T-cell (primary cell): ENCODE measurements around the gene CCNH. TPM values are rescaled to one million over a fixed set of nuclear protein-coding genes. Genes with fewer than 3 reads are reported as not detected.

Experiments
- ATAC-seq, 4 experiments: fragments of 200-7000 bp in 3 of 4; fragments of 150-1000 bp in 1 of 4; cut with Tn5 transposase; replicated peaks in 1 of 4; 1 replicate in 3 of 4; 2 replicates in 1 of 4; pipeline ENCODE4 v1.10.0; 2021; ENCODE audit warnings: moderate library complexity in 3 of 4, mild to moderate bottlenecking in 2 of 4, moderate number of reproducible peaks in 1 of 4
- CTCF ChIA-PET, 2 donors: fragments of 300-600 bp; sonication (Branson Sonifier 250); formaldehyde crosslinking; loops; one replicate each; lab custom pipeline; 2022; ENCODE audit warnings: antibody characterized with exemption in 2 of 2; lab: Charles Lee
- POLR2A ChIA-PET, 2 donors: fragments of 300-600 bp; sonication (Branson Sonifier 250); formaldehyde crosslinking; loops; one replicate each; lab custom pipeline; 2022; ENCODE audit warnings: antibody characterized with exemption in 2 of 2; lab: Charles Lee
- DNase-seq, 35 experiments: peaks; one replicate each; pipeline versions ENCODE4 v3.0.0 to v3.0.0-alpha.2; 2013 to 2023
- H3K27ac ChIP-seq: one replicate; pipeline ENCODE4 v1.5.1; 2013; ENCODE audit warnings: low read length
- H3K27me3 ChIP-seq, 2 experiments: replicated peaks in 1 of 2; 1 replicate in 1 of 2; 2 replicates in 1 of 2; pipeline versions ENCODE4 v1.6.1 to v1.7.0; 2013; ENCODE audit warnings: low read length in 1 of 2, mixed read lengths in 1 of 2; ENCODE audit not compliant: control insufficient read depth in 2 of 2, insufficient read depth in 2 of 2; ENCODE audit errors: extremely low read depth in 1 of 2
- H3K36me3 ChIP-seq, 2 donors: 1 replicate in 1 of 2; 2 replicates in 1 of 2; pipeline versions ENCODE4 v1.6.1 to v1.7.0; 2013; ENCODE audit warnings: low read length in 1 of 2; ENCODE audit not compliant: control insufficient read depth in 2 of 2, insufficient read depth in 1 of 2; ENCODE audit errors: extremely low read depth in 1 of 2
- H3K4me1 ChIP-seq, 2 experiments: 1 replicate in 1 of 2; 2 replicates in 1 of 2; pipeline versions ENCODE4 v1.6.1 to v1.7.0; 2013; ENCODE audit warnings: low read length in 2 of 2, mixed read lengths in 1 of 2; ENCODE audit not compliant: insufficient read depth in 2 of 2, control insufficient read depth in 1 of 2; ENCODE audit errors: extremely low read depth in 1 of 2
- H3K4me3 ChIP-seq, 2 donors: 1 replicate in 1 of 2; 2 replicates in 1 of 2; pipeline versions ENCODE4 v1.5.1 to v1.7.0; 2013; ENCODE audit warnings: mild to moderate bottlenecking in 2 of 2, low read length in 1 of 2, moderate library complexity in 1 of 2; ENCODE audit not compliant: control insufficient read depth in 1 of 2; ENCODE audit errors: extremely low read depth in 1 of 2
- H3K9me3 ChIP-seq: 2 replicates; pipeline ENCODE4 v1.7.0; 2013
- H3K27ac Mint-ChIP-seq, 2 donors: one replicate each; pipeline ENCODE4 v1.8.0; 2020 to 2021; ENCODE audit warnings: mild to moderate bottlenecking in 2 of 2, mixed read lengths in 2 of 2
- H3K27me3 Mint-ChIP-seq, 2 donors: one replicate each; pipeline ENCODE4 v1.8.0; 2021 to 2022; ENCODE audit warnings: mixed read lengths in 2 of 2
- H3K36me3 Mint-ChIP-seq: one replicate; pipeline ENCODE4 v1.8.0; 2021; ENCODE audit warnings: mixed read lengths
- H3K4me1 Mint-ChIP-seq, 3 donors: one replicate each; pipeline ENCODE4 v1.8.0; 2020 to 2022; ENCODE audit warnings: mixed read lengths in 3 of 3, mild to moderate bottlenecking in 1 of 3
- H3K4me3 Mint-ChIP-seq, 3 donors: one replicate each; pipeline ENCODE4 v1.8.0; 2020 to 2022; ENCODE audit warnings: mild to moderate bottlenecking in 3 of 3, mixed read lengths in 3 of 3, moderate library complexity in 3 of 3
- H3K9me3 Mint-ChIP-seq, 3 donors: one replicate each; pipeline ENCODE4 v1.8.0; 2020 to 2022; ENCODE audit warnings: mixed read lengths in 3 of 3
- WGBS: methylation state at CpG from one replicate; pipeline ENCODE4 v1.1.5; 2013; ENCODE audit warnings: missing lambda C conversion rate; ENCODE audit not compliant: insufficient coverage; 5-methylcytosine and 5-hydroxymethylcytosine counted together
- total RNA-seq, 35 experiments: library from RNA in 6 of 35; stranded (reverse) in 6 of 35; fragments of 120-200 nt in 1 of 35; gene quantifications; one replicate each; pipeline versions ENCODE4 v1.2.1 to v1.2.4 and lab custom pipeline; 2013 to 2026

Gene CCNH
- total RNA-seq, 5 donors from 2014 or later (not counting 1 experiment from before 2014, with no cell fraction given): 64.2 to 276 (median 72.9) TPM

DNA sequence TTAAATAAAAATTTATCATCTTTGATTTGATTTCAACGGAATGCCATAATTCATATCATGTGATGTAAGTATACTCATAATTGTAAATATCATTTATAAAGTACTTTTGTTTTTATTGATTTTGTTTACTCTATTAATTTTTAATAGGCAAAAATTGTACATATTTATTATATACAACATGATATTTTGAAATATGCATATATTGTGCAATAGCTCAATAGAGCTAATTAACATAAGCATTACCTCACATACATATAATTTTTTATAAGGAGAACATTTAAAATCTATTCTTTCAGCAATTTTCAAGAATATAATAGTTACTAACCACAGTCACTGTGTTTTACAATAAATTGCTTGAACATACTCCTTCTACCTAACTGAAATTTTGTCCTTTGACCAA lies 25.0 kb upstream of the CCNH start:
- Histone ChIP-seq H3K27ac (no peak overlapping the region), H3K4me1 (peaks cover 0 to 4% of the 10 kb centered on the region in 2 experiments), H3K36me3 (no peaks in the 10 kb centered on the region), H3K9me3 (no peaks in the 10 kb centered on the region), H3K4me3 (no peak overlapping the region), H3K27me3 (peaks cover 0 to 6% of the 10 kb centered on the region in 2 experiments)
- Mint-ChIP-seq H3K27me3 (peaks cover 4 to 13% of the 10 kb centered on the region in 2 donors), H3K9me3 (no peaks in the 10 kb centered on the region), H3K36me3 (no peaks in the 10 kb centered on the region), H3K4me3 (no peak overlapping the region), H3K27ac (no peak overlapping the region), H3K4me1 (peaks cover 0 to 6% (median 0%) of the 10 kb centered on the region in 3 donors)
- DNase-seq: no peak
- ATAC-seq: no peak
- WGBS: no CpG with 5 or more reads among the region's 1 CpG
- ChIA-PET POLR2A (interaction anchor here in 1 of 2 donors (0.5 kb wide), 1 partner anchor 216 kb away, joined by 13 read pairs; no protein-coding TSS in a partner anchor), CTCF (no interaction called here)

DNA sequence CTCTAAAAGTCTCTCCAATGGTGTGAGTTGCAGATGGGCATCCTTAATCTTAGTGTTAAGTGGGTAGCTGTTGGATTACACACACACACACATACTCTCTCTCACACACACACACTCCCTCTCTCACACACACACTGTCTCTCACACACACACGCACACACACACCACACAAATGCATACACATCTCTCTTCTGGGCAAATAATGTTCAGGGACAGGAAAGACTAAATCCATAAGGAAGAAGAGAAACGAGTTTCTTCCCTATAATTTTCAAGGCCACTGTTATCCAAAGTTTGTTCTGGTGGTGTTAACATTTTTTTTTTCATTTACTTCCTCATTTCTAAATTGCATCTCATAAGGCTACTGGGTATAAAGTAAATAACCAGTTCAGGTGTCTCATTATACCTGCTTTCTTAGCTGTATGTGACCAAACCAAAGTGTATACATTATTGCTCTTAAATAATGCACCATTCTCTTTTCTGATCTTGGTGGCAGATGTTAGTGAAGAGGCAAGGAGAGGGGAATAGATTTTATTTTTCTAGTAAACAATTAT lies 22.5 kb upstream of the CCNH start:
- no peak overlapping the region for H3K4me3 Mint-ChIP-seq
- Histone ChIP-seq H3K27ac (no peak overlapping the region), H3K36me3 (no peaks in the 10 kb centered on the region), H3K4me3 (no peak overlapping the region), H3K4me1 (no peaks in the 10 kb centered on the region), H3K9me3 (no peaks in the 10 kb centered on the region), H3K27me3 (peaks cover 0 to 3% of the 10 kb centered on the region in 2 experiments)
- H3K4me1 Mint-ChIP-seq: no peaks in the 10 kb centered on the region
- no peaks in the 10 kb centered on the region for H3K9me3 Mint-ChIP-seq
- no CpG with 5 or more reads among the region's 2 CpGs for WGBS
- DNase-seq (no peak), ATAC-seq (no peak)
- ChIA-PET CTCF (no interaction called here), POLR2A (interaction anchor here in 1 of 2 donors (0.6 kb wide), 1 partner anchor 1261 kb away, joined by 13 read pairs; no protein-coding TSS in a partner anchor)
- no peaks in the 10 kb centered on the region for H3K36me3 Mint-ChIP-seq
- H3K27me3 Mint-ChIP-seq: peaks cover 10 to 17% of the 10 kb centered on the region in 2 donors
- no peak overlapping the region for H3K27ac Mint-ChIP-seq

DNA sequence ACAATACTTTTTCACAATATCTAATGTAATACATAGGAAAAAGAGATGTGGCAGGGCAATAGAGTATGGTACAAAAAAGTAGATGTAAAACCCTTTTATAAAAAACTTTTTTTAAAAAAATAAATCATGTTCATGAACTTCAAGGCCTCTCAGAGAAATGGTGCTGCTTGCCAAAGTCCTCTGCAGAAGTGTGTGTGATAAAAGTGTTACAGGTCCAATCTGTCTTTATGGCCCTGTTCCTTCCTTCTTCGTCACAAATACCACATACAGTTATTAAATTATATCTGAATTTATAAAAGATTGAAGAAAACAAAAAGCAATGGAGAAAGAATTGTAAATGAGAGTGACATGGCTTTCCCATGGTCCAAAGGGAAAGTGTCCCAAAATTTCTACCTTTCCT lies 21.7 kb upstream of the CCNH start:
- no peak for ATAC-seq
- Mint-ChIP-seq H3K4me3 (no peak overlapping the region), H3K4me1 (no peaks in the 10 kb centered on the region), H3K27me3 (peaks cover 7 to 16% of the 10 kb centered on the region in 2 donors), H3K27ac (no peak overlapping the region), H3K9me3 (no peaks in the 10 kb centered on the region), H3K36me3 (no peaks in the 10 kb centered on the region)
- Histone ChIP-seq H3K9me3 (no peaks in the 10 kb centered on the region), H3K27ac (no peak overlapping the region), H3K36me3 (no peaks in the 10 kb centered on the region), H3K4me3 (no peak overlapping the region), H3K4me1 (no peaks in the 10 kb centered on the region), H3K27me3 (peaks cover 0 to 3% of the 10 kb centered on the region in 2 experiments)
- CTCF ChIA-PET: no interaction called here
- POLR2A ChIA-PET: no interaction called here
- DNase-seq: no peak
- no CpG with 5 or more reads among the region's 1 CpG for WGBS

DNA sequence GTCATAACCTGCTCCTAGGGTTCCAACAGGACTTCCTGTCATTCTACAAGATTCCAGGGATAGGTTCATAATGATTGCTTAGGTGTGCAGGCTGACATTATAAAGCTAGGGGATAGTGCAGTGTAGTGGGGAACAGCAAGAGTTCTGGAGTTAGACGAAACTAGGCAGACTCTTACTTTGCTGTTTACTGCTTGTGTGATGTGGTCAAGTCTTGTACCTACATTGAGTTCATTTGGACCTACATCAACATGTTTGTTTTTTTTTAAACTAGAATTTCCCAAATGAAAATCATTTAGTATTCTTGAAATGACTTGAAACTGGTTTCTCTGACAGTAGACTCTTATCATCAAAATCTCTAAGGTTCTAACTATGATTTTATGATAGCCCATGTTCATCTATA lies 21.2 kb upstream of the CCNH start:
- CTCF ChIA-PET: no interaction called here
- no peaks in the 10 kb centered on the region for H3K9me3 ChIP-seq
- peaks cover 0 to 3% of the 10 kb centered on the region in 2 experiments for H3K27me3 ChIP-seq
- Mint-ChIP-seq H3K9me3 (no peaks in the 10 kb centered on the region), H3K27ac (no peak overlapping the region), H3K4me3 (no peak overlapping the region), H3K27me3 (peaks cover 8 to 18% of the 10 kb centered on the region in 2 donors), H3K36me3 (no peaks in the 10 kb centered on the region), H3K4me1 (no peaks in the 10 kb centered on the region)
- DNase-seq: no peak
- H3K27ac ChIP-seq: no peak overlapping the region
- no peak for ATAC-seq
- H3K4me3 ChIP-seq: no peak overlapping the region
- POLR2A ChIA-PET: no interaction called here
- H3K36me3 ChIP-seq: no peaks in the 10 kb centered on the region
- no peaks in the 10 kb centered on the region for H3K4me1 ChIP-seq
- WGBS: 80% methylated on average over 1 of the region's 1 CpG

DNA sequence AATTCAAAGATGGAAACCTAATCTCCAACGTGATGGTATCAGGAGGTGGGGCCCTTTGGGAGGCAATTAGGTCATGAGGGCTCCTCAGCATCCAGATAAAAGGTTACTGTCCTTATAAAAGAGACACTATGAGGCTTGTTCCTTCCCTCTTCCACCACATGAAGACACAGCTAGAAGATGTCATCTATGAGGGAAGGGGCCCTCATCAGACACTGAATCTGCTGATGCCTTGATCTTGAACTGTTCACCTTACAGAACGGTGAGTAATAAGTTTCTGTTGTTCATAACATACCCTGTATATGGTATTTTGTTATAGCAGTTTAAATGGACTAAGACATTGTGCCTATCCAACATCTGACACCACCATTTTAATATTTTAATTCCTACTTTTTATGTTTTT lies 19.7 kb upstream of the CCNH start:
- WGBS: no CpG with 5 or more reads among the region's 2 CpGs
- H3K9me3 ChIP-seq: no peaks in the 10 kb centered on the region
- no peaks in the 10 kb centered on the region for H3K4me1 ChIP-seq
- DNase-seq: no peak
- H3K9me3 Mint-ChIP-seq: no peaks in the 10 kb centered on the region
- no peak overlapping the region for H3K27ac Mint-ChIP-seq
- CTCF ChIA-PET: no interaction called here
- H3K4me3 Mint-ChIP-seq: no peak overlapping the region
- H3K36me3 ChIP-seq: no peaks in the 10 kb centered on the region
- H3K27ac ChIP-seq: no peak overlapping the region
- no peaks in the 10 kb centered on the region for H3K4me1 Mint-ChIP-seq
- H3K36me3 Mint-ChIP-seq: no peaks in the 10 kb centered on the region
- H3K27me3 ChIP-seq: peaks cover 0 to 3% of the 10 kb centered on the region in 2 experiments
- no peak overlapping the region for H3K4me3 ChIP-seq
- H3K27me3 Mint-ChIP-seq: peaks cover 8 to 20% of the 10 kb centered on the region in 2 donors
- POLR2A ChIA-PET: no interaction called here
- ATAC-seq: no peak

DNA sequence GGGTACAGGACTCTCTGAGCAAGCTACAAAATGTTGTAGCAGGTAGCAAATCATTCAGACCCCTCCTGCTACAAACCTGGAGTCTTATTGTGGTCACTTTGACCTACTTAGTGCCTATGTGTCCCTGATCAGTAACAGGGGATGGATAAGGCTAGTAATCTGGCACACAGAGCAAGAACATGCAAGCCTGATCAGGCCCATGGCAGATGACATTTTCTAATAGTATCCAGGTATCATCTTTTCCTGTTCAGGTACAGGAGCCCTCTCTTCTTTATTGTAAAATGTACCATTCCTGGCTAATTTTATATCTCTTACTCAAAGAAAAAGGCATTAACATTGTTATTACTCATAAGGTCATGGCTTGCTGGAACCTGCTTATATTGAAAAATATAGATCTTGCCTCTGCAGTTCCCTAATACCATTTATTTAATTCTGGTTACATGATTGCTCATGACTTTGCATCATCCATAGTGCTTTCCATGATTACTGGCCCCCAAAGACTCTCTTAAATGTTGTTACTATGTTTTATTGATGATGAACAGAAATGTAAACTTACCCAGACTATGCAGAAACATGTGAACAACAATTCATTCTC lies 18.2 kb upstream of the CCNH start:
- no peak for ATAC-seq
- peaks cover 8 to 24% of the 10 kb centered on the region in 2 donors for H3K27me3 Mint-ChIP-seq

More for the DNA sequence above, 18.2 kb upstream of the CCNH start:
- Mint-ChIP-seq H3K36me3 (no peaks in the 10 kb centered on the region), H3K4me1 (no peaks in the 10 kb centered on the region), H3K9me3 (no peaks in the 10 kb centered on the region), H3K4me3 (no peak overlapping the region), H3K27ac (no peak overlapping the region)
- CTCF ChIA-PET: interaction anchor here in 1 of 2 donors (0.6 kb wide), 1 partner anchor 437 kb away, joined by 3 read pairs; no protein-coding TSS in a partner anchor
- no peak for DNase-seq
- Histone ChIP-seq H3K9me3 (no peaks in the 10 kb centered on the region), H3K4me3 (no peak overlapping the region), H3K36me3 (no peaks in the 10 kb centered on the region), H3K27ac (no peak overlapping the region), H3K27me3 (no peaks in the 10 kb centered on the region), H3K4me1 (no peaks in the 10 kb centered on the region)
- POLR2A ChIA-PET: no interaction called here
